Neural cell (in vitro differentiated cells): ENCODE results near the gene TNK2. TPM values are rescaled to one million over a fixed set of nuclear protein-coding genes. Genes with fewer than 3 reads are reported as not detected.
A peak's percentile ranks its signal among the peaks of the same experiment; 100 is the strongest.

Experiments used
- H2AFZ ChIP-seq: fragments of 200-600, 300-800 bp; sonication (generic), shearing (Covaris generic); 2 replicates; pipeline ENCODE4 v1.6.0; 2014; ENCODE audit warnings: low read depth, mild to moderate bottlenecking, antibody characterized with exemption, low read length, moderate library complexity
- H3F3A ChIP-seq: fragments of 200-600 bp; shearing (Covaris generic); 2 replicates; pipeline ENCODE4 v1.6.1; 2016; ENCODE audit warnings: mild to moderate bottlenecking, moderate library complexity, mixed read lengths, antibody characterized with exemption, low read length; ENCODE audit not compliant: insufficient read depth, poor library complexity, severe bottlenecking
- H3K27ac ChIP-seq: fragments of 200-600, 300-800 bp; sonication (generic), shearing (Covaris generic); 2 replicates; pipeline ENCODE4 v1.5.1; 2014; ENCODE audit warnings: mild to moderate bottlenecking, low read length, moderate library complexity
- H3K27me3 ChIP-seq: fragments of 300-800, 200-600 bp; sonication (generic), shearing (Covaris generic); 2 replicates; pipeline ENCODE4 v1.6.0; 2014; ENCODE audit warnings: mild to moderate bottlenecking, low read depth, low read length, moderate library complexity; ENCODE audit not compliant: insufficient read depth
- H3K36me3 ChIP-seq: fragments of 300-800, 200-600 bp; sonication (generic), shearing (Covaris generic); 2 replicates; pipeline ENCODE4 v1.5.1; 2014; ENCODE audit warnings: mild to moderate bottlenecking, antibody characterized with exemption, low read length, moderate library complexity; ENCODE audit not compliant: insufficient read depth
- H3K4me2 ChIP-seq: fragments of 300-800, 200-600 bp; sonication (generic), shearing (Covaris generic); 2 replicates; pipeline ENCODE4 v1.6.0; 2014; ENCODE audit warnings: mild to moderate bottlenecking, low read length
- H3K4me3 ChIP-seq: fragments of 300-800, 200-600 bp; sonication (generic), shearing (Covaris generic); 2 replicates; pipeline ENCODE4 v1.5.1; 2014; ENCODE audit warnings: mild to moderate bottlenecking, low read length, moderate library complexity
- H3K79me2 ChIP-seq: fragments of 200-600 bp; shearing (Covaris generic); replicated peaks from 2 replicates; pipeline ENCODE4 v1.6.0; 2014; ENCODE audit warnings: mild to moderate bottlenecking, low read length, moderate library complexity; ENCODE audit not compliant: insufficient read depth
- H3K9ac ChIP-seq: fragments of 300-800, 200-600 bp; sonication (generic), shearing (Covaris generic); 2 replicates; pipeline ENCODE4 v1.6.1; 2016; ENCODE audit warnings: mild to moderate bottlenecking, low read length, mixed read lengths
- H3K9me2 ChIP-seq: fragments of 200-600 bp; shearing (Covaris generic); 2 replicates; pipeline ENCODE4 v1.6.1; 2016; ENCODE audit warnings: mild to moderate bottlenecking, low read length, mixed read lengths; ENCODE audit not compliant: insufficient read depth
- H3K9me3 ChIP-seq: fragments of 200-600, 300-800 bp; sonication (generic), shearing (Covaris generic); 2 replicates; pipeline ENCODE4 v1.6.1; 2016; ENCODE audit warnings: mild to moderate bottlenecking, mixed run types, low read length, moderate library complexity, mixed read lengths
- H4K20me1 ChIP-seq: fragments of 200-600 bp; shearing (Covaris generic); 2 replicates; pipeline ENCODE4 v1.6.1; 2016; ENCODE audit warnings: mild to moderate bottlenecking, mixed run types; ENCODE audit not compliant: insufficient read depth
- CTCF ChIP-seq: fragments of 450-650 bp; IDR thresholded peaks from 2 replicates; pipeline ENCODE4 v1.5.1; 2014; ENCODE audit warnings: antibody characterized with exemption, mild to moderate bottlenecking, moderate library complexity; ENCODE audit not compliant: poor library complexity, severe bottlenecking
- EP300 ChIP-seq: fragments of 450-650 bp; conservative IDR thresholded peaks from 2 replicates; pipeline ENCODE4 v1.6.1; 2014; ENCODE audit warnings: antibody characterized with exemption, mild to moderate bottlenecking, moderate library complexity; ENCODE audit not compliant: poor library complexity, severe bottlenecking
- EZH2 ChIP-seq: fragments of 200-600, 300-800 bp; shearing (Covaris generic), sonication (generic); IDR thresholded peaks from 2 replicates; pipeline ENCODE4 v1.6.1; 2014; ENCODE audit warnings: antibody characterized with exemption, low read length, borderline replicate concordance, mild to moderate bottlenecking; ENCODE audit not compliant: insufficient read depth, poor library complexity, severe bottlenecking
- MXI1 ChIP-seq: fragments of 450-650 bp; conservative IDR thresholded peaks from 2 replicates; pipeline ENCODE4 v1.6.1; 2014; ENCODE audit warnings: antibody characterized with exemption, mild to moderate bottlenecking; ENCODE audit not compliant: poor library complexity, severe bottlenecking
- POLR2AphosphoS5 ChIP-seq: IDR thresholded peaks from 2 replicates; pipeline ENCODE4 v1.6.1; 2012
- RAD21 ChIP-seq: fragments of 450-650 bp; conservative IDR thresholded peaks from 2 replicates; pipeline ENCODE4 v1.6.1; 2014; ENCODE audit warnings: antibody characterized with exemption, mild to moderate bottlenecking, moderate library complexity
- REST ChIP-seq: IDR thresholded peaks from 2 replicates; pipeline ENCODE4 v1.6.1; 2012; ENCODE audit warnings: borderline replicate concordance
- SMC3 ChIP-seq: fragments of 450-650 bp; conservative IDR thresholded peaks from 2 replicates; pipeline ENCODE4 v1.6.1; 2014; ENCODE audit warnings: antibody characterized with exemption, mild to moderate bottlenecking, moderate library complexity; ENCODE audit not compliant: poor library complexity
- polyA plus RNA-seq: library from polyadenylated mRNA; depleted of rRNA; stranded (reverse); fragments of >200 nt; gene quantifications from 2 replicates; pipeline ENCODE4 v1.2.3, GENCODE V29; 2014

Gene TNK2
- polyA plus RNA-seq, 1 donor from 2014 or later = 16.3 TPM

DNA sequence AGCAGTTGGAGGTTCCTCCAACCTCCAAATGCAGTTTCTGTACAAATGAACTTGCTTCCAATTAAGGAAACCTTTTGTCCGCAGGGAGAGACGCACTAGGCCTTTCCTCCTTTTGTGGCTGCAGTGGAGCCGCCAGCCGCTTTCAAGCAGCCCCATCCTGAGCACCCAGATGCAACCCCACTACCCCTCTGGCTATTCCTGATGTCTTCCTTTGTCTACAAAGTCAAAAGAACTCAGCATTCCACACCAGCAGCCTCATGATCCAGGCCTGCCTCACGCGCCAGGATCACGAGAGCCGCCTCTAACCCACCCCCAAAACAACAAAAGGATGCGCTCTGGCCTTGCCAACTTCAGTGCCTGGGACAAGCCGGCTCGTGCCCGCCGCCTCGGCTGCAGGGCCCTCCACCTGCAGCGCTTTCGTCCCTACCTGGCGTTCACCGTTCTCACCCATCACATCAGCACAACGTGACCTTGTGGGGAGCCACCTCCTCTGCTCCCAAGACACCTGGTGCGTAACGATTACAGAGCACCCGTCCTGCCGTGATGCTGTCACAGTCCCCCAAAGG lies 48.4 kb downstream of the TNK2 start:
- Histone ChIP-seq H3K36me3 (peaks cover 10% of the 10 kb centered on the region), H3K9ac (no peak overlapping the region), H3K27ac (no peak overlapping the region)

GRCh38 chr3:195859061-195859845 lies 49.1 kb downstream of the TNK2 start:
- Histone ChIP-seq H3K79me2 (no peaks in the 10 kb centered on the region), H3K9me2 (no peaks in the 10 kb centered on the region), H3K4me3 (no peak overlapping the region), H2AFZ (no peak overlapping the region), H3K4me2 (no peak overlapping the region), H3K36me3 (peaks cover 10% of the 10 kb centered on the region), H3K27me3 (no peaks in the 10 kb centered on the region), H3K27ac (no peak overlapping the region), H3F3A (no peaks in the 10 kb centered on the region), H3K9me3 (peaks cover 4% of the 10 kb centered on the region), H3K9ac (no peak overlapping the region), H4K20me1 (no peaks in the 10 kb centered on the region)
- TF ChIP-seq EP300 (no peak), MXI1 (no peak), RAD21 (peak; percentile 48), POLR2AphosphoS5 (no peak), CTCF (peak; percentile 69), REST (no peak)

More for the DNA sequence above, 48.4 kb downstream of the TNK2 start:
- TF ChIP-seq EZH2 (no peak), CTCF (no peak), REST (no peak), SMC3 (no peak)
- Histone ChIP-seq H3F3A (no peaks in the 10 kb centered on the region), H3K9me3 (peaks cover 5% of the 10 kb centered on the region), H3K4me2 (no peak overlapping the region), H2AFZ (no peak overlapping the region), H3K9me2 (no peaks in the 10 kb centered on the region), H3K27me3 (no peaks in the 10 kb centered on the region), H4K20me1 (no peaks in the 10 kb centered on the region), H3K4me3 (no peak overlapping the region), H3K79me2 (no peaks in the 10 kb centered on the region)
